G401.6 (cell line): ENCODE measurements around the gene SSR2.

ENCODE experiments used
- FAIRE-seq: peaks from 2 replicates; lab custom pipeline; 2012; peaks lifted over from hg19 to GRCh38; lab: Jason Lieb, UNC

The SSR2 gene

DNA sequence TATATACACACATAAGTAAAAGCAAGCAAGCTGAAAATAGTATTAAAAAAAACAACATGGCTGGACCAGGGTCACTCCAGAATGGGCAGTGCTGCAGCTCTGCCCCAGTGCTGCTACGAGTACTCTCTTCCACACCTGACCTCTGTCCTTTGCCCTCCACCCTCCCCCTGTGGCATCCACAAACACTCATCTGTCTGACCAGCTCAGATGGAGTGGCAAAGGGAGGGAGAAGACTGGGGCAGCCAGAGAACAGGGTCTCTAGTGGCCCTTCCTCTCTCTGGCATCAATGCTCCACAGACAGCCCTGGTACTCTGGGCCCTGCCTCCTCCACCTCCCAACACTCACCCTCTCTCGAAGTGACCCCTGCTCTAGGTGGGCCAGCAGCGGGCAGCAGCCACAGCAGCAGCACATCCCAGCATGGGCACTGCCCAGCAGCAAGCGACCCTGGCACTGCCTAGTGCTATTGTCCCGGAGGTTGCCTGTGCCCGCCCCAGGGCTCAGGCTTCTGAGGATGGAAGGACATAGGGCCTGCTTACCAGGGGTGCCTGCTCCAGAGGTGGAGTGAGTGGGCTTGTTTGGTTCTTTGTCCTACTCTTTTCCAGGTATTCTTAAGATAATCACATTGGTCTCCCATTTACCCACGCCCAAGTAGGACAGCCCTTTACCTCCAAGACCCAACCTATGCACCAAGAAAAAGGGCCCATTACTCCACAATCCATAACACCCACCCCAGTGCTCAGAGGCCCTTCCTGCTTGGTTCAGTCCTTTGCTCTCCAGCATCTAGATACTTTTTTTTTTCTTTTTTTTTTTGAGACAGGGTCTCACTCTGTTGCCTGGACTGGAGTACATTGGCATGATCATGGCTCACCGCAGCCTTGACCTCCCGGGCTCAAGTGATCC lies 48.6 kb downstream of the SSR2 start:
- no peak for FAIRE-seq

GRCh38 chr1:155970531-155971167 lies 50.1 kb downstream of the SSR2 start:
- FAIRE-seq, result no peak

- FAIRE-seq, result no peak
These were observed 51.4 kb downstream of the SSR2 start for GRCh38 chr1:155969377-155969791.

- no peak for FAIRE-seq
These were observed 52.1 kb downstream of the SSR2 start for GRCh38 chr1:155968670-155969069.

DNA sequence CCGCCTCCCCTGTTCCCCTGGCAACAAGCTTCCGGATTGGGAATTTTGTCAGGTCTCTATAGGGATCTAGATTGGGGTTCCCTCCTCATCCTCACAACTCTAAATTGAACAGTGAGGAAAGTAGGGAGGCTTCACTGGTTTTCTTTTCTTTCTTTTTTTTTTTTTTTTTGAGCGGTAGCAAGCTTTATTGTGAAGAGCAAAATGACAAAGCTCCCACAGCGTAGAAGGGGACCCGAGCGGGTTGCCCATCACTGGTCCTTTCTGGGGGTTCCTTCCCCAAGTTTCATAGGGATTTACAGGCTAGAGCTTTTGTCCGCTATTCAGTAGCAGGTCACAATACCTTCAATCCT lies 52.7 kb downstream of the SSR2 start:
- no peak for FAIRE-seq

GRCh38 chr1:155967341-155968050 lies 53.3 kb downstream of the SSR2 start:
- FAIRE-seq, result no peak

DNA sequence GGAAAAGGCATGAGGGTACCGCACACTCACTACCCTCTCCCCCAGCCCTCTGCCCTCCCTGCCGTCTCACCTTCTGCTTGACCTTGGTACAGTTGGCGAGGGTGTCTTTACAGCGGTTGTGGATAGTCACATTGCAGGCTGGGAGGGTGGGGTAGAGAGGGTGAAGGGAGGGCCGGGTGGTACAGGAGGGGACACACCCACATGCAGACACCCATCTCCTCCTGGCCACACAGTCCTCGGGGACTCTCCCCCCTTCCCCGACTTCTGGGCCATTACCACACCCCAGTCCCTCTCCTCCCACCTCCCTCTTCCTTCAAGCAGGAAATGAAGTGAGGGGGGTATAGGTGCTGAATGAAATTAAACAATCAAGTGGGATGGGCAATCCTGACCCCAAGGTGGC lies 54.0 kb downstream of the SSR2 start:
- no peak for FAIRE-seq

- FAIRE-seq, result no peak
These were observed 54.6 kb downstream of the SSR2 start for GRCh38 chr1:155966135-155966534.

DNA sequence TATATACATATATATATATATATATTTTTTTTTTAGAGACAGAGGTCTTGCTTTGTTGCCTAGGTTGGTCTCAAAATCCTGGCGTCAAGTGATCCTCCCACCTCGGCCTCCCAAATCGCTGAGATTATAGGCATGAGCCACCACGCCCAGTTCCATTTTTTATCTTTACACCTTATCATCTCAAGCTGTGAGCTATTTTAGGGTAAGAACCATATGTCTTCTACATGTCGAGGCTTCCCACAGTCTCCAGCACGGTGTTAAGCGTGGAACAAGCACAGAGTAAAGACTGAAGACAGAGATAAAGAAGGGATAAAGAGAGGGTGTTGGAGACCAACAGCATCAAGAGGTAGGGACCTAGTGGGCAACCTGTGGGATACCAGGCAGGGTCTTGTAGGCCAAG lies 56.6 kb downstream of the SSR2 start:
- no peak for FAIRE-seq

DNA sequence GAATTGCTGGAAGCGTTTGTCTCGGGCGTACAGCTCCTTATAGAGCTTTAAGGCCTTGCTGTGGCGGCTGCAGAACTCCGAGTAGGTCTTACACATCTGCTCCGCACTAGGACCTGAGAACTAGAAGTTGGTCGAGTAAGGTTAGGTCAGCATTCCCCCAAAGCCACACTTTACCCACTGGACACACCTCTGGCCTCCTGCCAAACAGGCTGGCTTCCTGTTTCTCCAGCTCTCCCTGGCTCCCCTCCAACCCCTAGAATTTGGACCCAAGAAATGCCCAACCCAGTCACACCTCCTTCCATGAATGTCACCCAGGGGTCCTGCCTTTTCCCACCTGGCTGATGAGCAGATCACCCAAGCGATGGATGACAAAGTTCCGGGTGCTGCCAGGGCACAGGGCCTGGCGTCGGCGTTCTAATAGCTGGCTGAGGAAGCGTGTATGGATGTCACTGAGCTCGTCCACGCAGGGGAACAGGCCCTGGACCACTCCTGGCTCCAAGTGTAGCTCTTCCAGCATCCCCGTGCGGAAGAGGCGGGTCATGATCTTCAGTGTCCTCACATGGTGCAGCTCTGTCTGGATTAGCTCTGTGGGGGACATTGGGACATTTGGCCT lies 58.0 kb downstream of the SSR2 start:
- FAIRE-seq, result no peak

GRCh38 chr1:155961937-155962336 lies 58.8 kb downstream of the SSR2 start:
- no peak for FAIRE-seq

DNA sequence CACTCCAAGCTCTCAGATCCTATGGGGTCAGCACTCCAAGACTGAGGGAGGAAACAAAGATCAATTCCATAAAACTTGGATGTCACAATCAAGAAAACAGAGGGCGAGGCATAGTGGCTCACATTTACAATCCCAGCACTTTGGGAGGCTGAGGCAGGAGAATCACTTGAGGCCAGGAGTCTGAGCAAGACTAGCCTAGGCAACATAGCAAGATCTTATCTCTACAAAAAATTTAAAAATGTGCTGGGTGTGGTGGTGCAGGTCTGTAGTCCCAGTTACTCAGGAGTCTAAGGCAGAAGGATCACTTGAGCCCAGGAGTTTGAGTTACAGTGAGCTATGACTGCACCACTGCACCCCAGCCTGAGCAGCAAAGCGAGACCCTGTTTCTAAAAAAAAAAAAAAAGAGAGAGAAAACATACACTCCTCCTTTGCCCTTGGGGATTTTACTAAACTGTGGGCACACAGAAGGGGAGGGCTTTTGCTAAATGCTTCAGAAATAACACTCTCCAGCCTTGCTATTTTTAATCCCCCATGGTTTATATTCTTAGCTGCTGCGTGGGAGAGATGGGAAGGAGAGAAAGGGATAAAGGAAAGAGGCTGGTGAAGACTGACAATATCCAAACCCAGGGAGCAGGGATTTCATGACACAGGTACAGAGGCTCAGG lies 60.5 kb downstream of the SSR2 start:
- FAIRE-seq, result no peak
